HG02981 (cell line): ENCODE results near the gene L1CAM.

Source experiments
- ATAC-seq: cut with Tn5 transposase; IDR thresholded peaks from one replicate; pipeline ENCODE4 v1.9.1; 2021; ENCODE audit warnings: mild to moderate bottlenecking, moderate library complexity; ENCODE audit not compliant: unreplicated experiment

The L1CAM gene

GRCh38 chrX:153865685-153866084, 20.3 kb downstream of the L1CAM start:
- ATAC-seq, result no peak

GRCh38 chrX:153865321-153865580, 20.7 kb downstream of the L1CAM start:
- no peak for ATAC-seq

- ATAC-seq, result no peak
These were observed 21.2 kb downstream of the L1CAM start for GRCh38 chrX:153864561-153865320.

GRCh38 chrX:153864101-153864500, 21.9 kb downstream of the L1CAM start:
- no peak for ATAC-seq

GRCh38 chrX:153863251-153863991, 22.6 kb downstream of the L1CAM start:
- no peak for ATAC-seq

- no peak for ATAC-seq
These were observed 23.4 kb downstream of the L1CAM start for GRCh38 chrX:153862369-153863250.

GRCh38 chrX:153861733-153862310, 24.2 kb downstream of the L1CAM start:
- no peak for ATAC-seq

GRCh38 chrX:153861151-153861550, 24.8 kb downstream of the L1CAM start:
- ATAC-seq, result no peak

- no peak for ATAC-seq
These were observed 28.5 kb downstream of the L1CAM start for GRCh38 chrX:153857348-153857903.

- ATAC-seq, result no peak
These were observed 31.3 kb downstream of the L1CAM start for GRCh38 chrX:153854702-153855101.

- no peak for ATAC-seq
These were observed 32.1 kb downstream of the L1CAM start for GRCh38 chrX:153853902-153854267.

GRCh38 chrX:153853180-153853901, 32.6 kb downstream of the L1CAM start:
- no peak for ATAC-seq

- no peak for ATAC-seq
These were observed 34.0 kb downstream of the L1CAM start for GRCh38 chrX:153851981-153852380.

GRCh38 chrX:153848325-153848724, 37.6 kb downstream of the L1CAM start:
- no peak for ATAC-seq

GRCh38 chrX:153845842-153846241, 40.1 kb downstream of the L1CAM start:
- no peak for ATAC-seq

- ATAC-seq, result no peak
These were observed 40.8 kb downstream of the L1CAM start for GRCh38 chrX:153845195-153845594.

GRCh38 chrX:153844509-153845082, 41.4 kb downstream of the L1CAM start:
- ATAC-seq, result no peak

- ATAC-seq, result no peak
These were observed 49.1 kb downstream of the L1CAM start for GRCh38 chrX:153836921-153837320.

- ATAC-seq, result no peak
These were observed 53.2 kb downstream of the L1CAM start for GRCh38 chrX:153832728-153833127.
